K562 (cell line): Measurements from ENCODE around the gene HDAC5. TPM values are rescaled to one million over a fixed set of nuclear protein-coding genes. Genes with fewer than 3 reads are reported as not detected.
A peak's percentile ranks its signal among the peaks of the same experiment; 100 is the strongest.
"Not testable (repeated sequence)": the region's sequence is repeated elsewhere in the genome, so short reads cannot be mapped to it uniquely, and the experiment has no call there.

Source experiments
- ATAC-seq: fragments of 200-7000 bp; cut with Tn5 transposase; 3 replicates; pipeline ENCODE4 v1.9.1; 2020; ENCODE audit warnings: moderate library complexity
- BruUV-seq: library from RNA; stranded (reverse); fragments of 400-500 nt; replicated peaks from 2 replicates; lab custom pipeline; 2021; lab: Mats Ljungman, UMichigan
- CTCF ChIA-PET: fragments of 300-600 bp; formaldehyde crosslinking; extraction: SDS; loops from one replicate; lab custom pipeline; 2021; ENCODE audit warnings: low intra/inter-chr PET ratio; lab: Yijun Ruan, JAX
- POLR2A ChIA-PET: fragments of 300-600, 350-650 bp; sonication (Branson Sonifier 250); formaldehyde crosslinking; extraction: SDS; loops from one replicate; lab custom pipeline; 2021; ENCODE audit warnings: antibody characterized with exemption, inconsistent platforms; lab: Yijun Ruan, JAX
- DNase-seq, 4 experiments: peaks; one replicate each; pipeline versions ENCODE4 v3.0.0 to v3.0.0-alpha.2; 2011 to 2018; ENCODE audit warnings: low spot score in 3 of 4, mixed read lengths in 3 of 4; ENCODE audit errors: extremely low read depth in 1 of 4
- FAIRE-seq: peaks from 2 replicates; lab custom pipeline; 2011; peaks lifted over from hg19 to GRCh38; lab: Jason Lieb, UNC
- H2AFZ ChIP-seq: 2 replicates; pipeline ENCODE4 v1.6.0; 2011; ENCODE audit warnings: low read depth, low read length, control low read depth, inconsistent platforms
- H3K27ac ChIP-seq: fragments of 200-600 bp; 3 replicates; pipeline ENCODE4 v1.8.0; 2011; ENCODE audit warnings: low read depth, mild to moderate bottlenecking, control low read depth, inconsistent platforms, low read length, moderate library complexity, mixed read lengths; ENCODE audit errors: extremely low read depth
- H3K27me3 ChIP-seq, 2 experiments: fragments of 300-600 bp in 1 of 2; 2 replicates in 1 of 2; 3 replicates in 1 of 2; pipeline versions ENCODE4 v1.6.0 to v1.8.0; 2011; ENCODE audit warnings: inconsistent platforms in 2 of 2, low read length in 2 of 2, mild to moderate bottlenecking in 1 of 2, mixed read lengths in 1 of 2, moderate library complexity in 1 of 2; ENCODE audit not compliant: control insufficient read depth in 2 of 2, insufficient read depth in 2 of 2
- H3K36me3 ChIP-seq: fragments of 300-600 bp; 3 replicates; pipeline ENCODE4 v1.8.0; 2011; ENCODE audit warnings: mild to moderate bottlenecking, low read length, inconsistent platforms; ENCODE audit not compliant: control insufficient read depth, insufficient read depth
- H3K4me1 ChIP-seq, 2 experiments: fragments of 200-600 bp in 1 of 2; replicated peaks in 1 of 2; 2 replicates in 1 of 2; 3 replicates in 1 of 2; pipeline versions ENCODE4 v1.5.1 to v1.8.0; 2011; ENCODE audit warnings: inconsistent platforms in 2 of 2, low read length in 2 of 2, mild to moderate bottlenecking in 1 of 2, mixed read lengths in 1 of 2, moderate library complexity in 1 of 2; ENCODE audit not compliant: control insufficient read depth in 2 of 2, insufficient read depth in 2 of 2
- H3K4me2 ChIP-seq: 2 replicates; pipeline ENCODE4 v1.6.1; 2011; ENCODE audit warnings: low read length, control low read depth, inconsistent platforms, mixed read lengths; ENCODE audit not compliant: insufficient read depth
- H3K4me3 ChIP-seq: fragments of 200-600 bp; sonication (generic), shearing (Covaris generic); 2 replicates; pipeline ENCODE4 v1.5.1; 2016; ENCODE audit warnings: control low read depth, inconsistent platforms
- H3K79me2 ChIP-seq: fragments of 200-600 bp; 3 replicates; pipeline ENCODE4 v1.8.0; 2011; ENCODE audit warnings: low read length, inconsistent platforms; ENCODE audit not compliant: control insufficient read depth, insufficient read depth
- H3K9ac ChIP-seq, 2 experiments: 2 replicates each; pipeline versions ENCODE4 v1.6.0 to v1.6.1; 2011; ENCODE audit warnings: low read depth in 2 of 2, low read length in 2 of 2, control low read depth in 1 of 2, inconsistent platforms in 1 of 2, mild to moderate bottlenecking in 1 of 2, mixed read lengths in 1 of 2; ENCODE audit not compliant: insufficient read depth in 1 of 2
- H3K9me1 ChIP-seq: one replicate; pipeline ENCODE4 v1.6.0; 2011; ENCODE audit warnings: inconsistent platforms, mild to moderate bottlenecking, low read length, moderate library complexity; ENCODE audit not compliant: control insufficient read depth, insufficient read depth
- H3K9me3 ChIP-seq: replicated peaks from 2 replicates; pipeline ENCODE4 v1.5.1; 2011; ENCODE audit warnings: low read depth, low read length, inconsistent platforms; ENCODE audit not compliant: control insufficient read depth, insufficient read depth
- H4K20me1 ChIP-seq: replicated peaks from 2 replicates; pipeline ENCODE4 v1.6.1; 2011; ENCODE audit warnings: low read length, inconsistent platforms, mixed read lengths; ENCODE audit not compliant: control insufficient read depth, insufficient read depth
- KDM1A ChIP-seq, 2 experiments: fragments of 450-650 bp; IDR thresholded peaks; 2 replicates each; pipeline ENCODE4 v1.6.1; 2016; ENCODE audit warnings: mild to moderate bottlenecking in 2 of 2
- RBFOX2 ChIP-seq: fragments of 200-400 bp; formaldehyde crosslinking; IDR thresholded peaks from 2 replicates; pipeline ENCODE4 v1.6.1; 2017; ENCODE audit warnings: low read depth, mild to moderate bottlenecking, low read length, moderate library complexity
- WGBS: fragments of 100-300 bp; shearing (Covaris generic); methylation state at CpG from one replicate; pipeline ENCODE4 v1.1.6; 2016; ENCODE audit warnings: low coverage, mixed read lengths; ENCODE audit not compliant: insufficient coverage; ENCODE audit errors: missing lambda C conversion rate; 5-methylcytosine and 5-hydroxymethylcytosine counted together
- in situ Hi-C: fragments of 300-500 bp; cut with MboI; formaldehyde crosslinking; loops from 4 replicates; pipeline ENCODE4 v1.15.0; 2018; ENCODE audit warnings: inconsistent platforms, mixed read lengths
- intact Hi-C: fragments of 100-400 bp; cut with micrococcal nuclease; formaldehyde crosslinking; loops from 2 replicates; pipeline ENCODE4 v1.14.2; 2022
- polyA plus RNA-seq, 8 experiments: library from polyadenylated mRNA; depleted of rRNA in 4 of 8; stranded (reverse) in 5 of 8; unstranded in 3 of 8; fragments of >200 nt; fragmentation: Nextera tagmentation in 2 of 8; fragmentation: Illumina TruSeq in 1 of 8; extraction: Ambion mirVana in 2 of 8; extraction: Trizol in 1 of 8; gene quantifications; 2 replicates each; pipeline versions ENCODE4 v1.2.1 to v1.2.3, GENCODE V29; 2011 to 2014; ENCODE audit warnings: inconsistent platforms in 1 of 8, missing spikeins in 1 of 8
- total RNA-seq, 7 experiments: library from RNA; depleted of rRNA in 6 of 7; stranded (reverse); fragments of >200 nt in 6 of 7; fragmentation: Illumina TruSeq in 2 of 7; extraction: Trizol in 2 of 7; gene quantifications; 2 replicates each; pipeline versions ENCODE4 v1.2.1 to v1.2.3, GENCODE V29; 2011 to 2021; ENCODE audit warnings: low replicate concordance in 1 of 7

The HDAC5 gene
- total and polyA plus RNA-seq, 9 of the 15 experiments (the other 6 are each of a cell fraction or from before 2014, with no cell fraction given) = 0.45 to 26.2 (median 16.4) TPM

DNA sequence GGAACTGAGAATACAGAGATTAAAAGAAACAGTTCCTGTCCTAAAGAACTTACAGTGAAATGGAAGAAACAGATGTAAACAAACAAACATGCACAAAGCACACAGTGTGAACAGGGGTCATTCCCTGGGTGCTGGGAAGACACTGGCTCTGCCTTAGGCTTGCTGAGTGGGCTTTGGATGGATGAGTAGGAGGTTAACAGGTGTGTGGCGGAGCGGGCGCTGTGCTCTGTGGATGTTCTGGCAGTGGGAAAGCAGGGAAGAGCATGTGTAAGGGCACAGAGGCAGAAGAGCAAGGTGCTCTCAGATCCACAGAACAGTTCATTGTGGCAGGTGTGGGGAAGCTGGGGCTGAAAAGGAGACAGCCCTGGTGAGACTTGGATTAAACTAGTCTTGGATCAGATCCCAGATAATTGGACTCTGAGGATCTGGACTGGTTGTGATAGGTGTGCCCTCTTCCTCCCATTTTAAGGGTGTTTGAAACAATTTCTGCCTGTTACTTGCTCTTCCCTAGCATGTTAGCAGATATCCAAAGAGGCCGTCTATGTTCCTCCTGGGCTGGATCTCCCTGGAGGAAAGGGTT, 26.4 kb upstream of the HDAC5 start:
- Histone ChIP-seq H3K4me2 (peak overlapping the region; percentile 10), H3K9me3 (no peaks in the 10 kb centered on the region), H3K27ac (peak overlapping the region; percentile 20; the same call in 2 of the 3 replicates), H3K4me3 (no peak overlapping the region), H4K20me1 (peaks cover 17% of the 10 kb centered on the region), H3K9ac (peak overlapping the region in 1 of 2 experiments; percentile 66; a peak in 1 of 4 replicates), H3K36me3 (peaks cover 92% of the 10 kb centered on the region), H3K9me1 (no peaks in the 10 kb centered on the region), H3K4me1 (peaks cover 15 to 24% of the 10 kb centered on the region in 2 experiments; a peak in 4 of 5 replicates), H2AFZ (no peak overlapping the region), H3K27me3 (no peaks in the 10 kb centered on the region), H3K79me2 (peaks cover 43% of the 10 kb centered on the region)
- ChIA-PET CTCF (no interaction called here), POLR2A (interaction anchor here (0.6 to 2.2 kb wide), 10 partner anchors 8 to 1570 kb away, joined by 3 to 14 read pairs (median 4); partner anchors contain the start of genes HROB and TMUB2)
- BruUV-seq = no TSS peak
- DNase-seq (no peak), ATAC-seq (no peak), FAIRE-seq (no peak)
- WGBS = 95% methylated on average over 4 of the region's 4 CpGs
- intact Hi-C loops (no loop called here), in situ Hi-C loops (no loop called here)
- TF ChIP-seq RBFOX2 (0 out of 2 replicates have a peak, but pooled peaks have one; percentile 23), KDM1A (IDR thresholded peaks at IDR 0.05) (no peak)

DNA sequence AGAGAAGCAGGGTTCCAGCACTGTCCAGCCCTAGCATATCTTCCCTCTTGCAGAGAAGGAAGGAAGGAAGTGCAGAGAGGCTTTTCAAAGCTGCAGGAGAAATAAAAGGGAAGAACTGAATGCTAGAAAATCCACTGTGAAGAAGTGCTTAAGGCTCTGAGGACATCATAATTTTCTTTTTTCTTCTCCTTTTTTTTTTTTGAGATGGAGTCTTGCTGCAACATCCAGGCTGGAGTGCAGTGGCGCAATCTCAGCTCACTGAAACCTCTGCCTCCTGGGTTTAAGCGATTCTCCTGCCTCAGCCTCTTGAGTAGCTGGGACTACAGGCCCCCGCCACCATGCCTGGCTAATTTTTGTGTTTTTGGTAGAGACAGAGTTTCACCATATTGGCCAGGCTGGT, 25.6 kb upstream of the HDAC5 start:
- POLR2A ChIA-PET = interaction anchor here (0.6 to 4.0 kb wide), 4 partner anchors 10 to 408 kb away, joined by 3 to 20 read pairs (median 3); partner anchors contain the start of gene HDAC5
- in situ Hi-C loops = not testable (repeated sequence)

More for the DNA sequence above, 25.6 kb upstream of the HDAC5 start:
- H2AFZ ChIP-seq, CTCF ChIA-PET, ATAC-seq, H3K9me3 ChIP-seq, intact Hi-C loops, H3K4me2 ChIP-seq, H3K9me1 ChIP-seq, FAIRE-seq, BruUV-seq, H3K4me3 ChIP-seq, DNase-seq, H3K27ac ChIP-seq, H3K27me3 ChIP-seq: not testable (repeated sequence)
- peaks cover 17% of the 10 kb centered on the region for H4K20me1 ChIP-seq
- H3K36me3 ChIP-seq = peaks cover 85% of the 10 kb centered on the region
- WGBS = 84% methylated on average over 2 of the region's 3 CpGs
- peaks cover 43% of the 10 kb centered on the region for H3K79me2 ChIP-seq
- H3K4me1 ChIP-seq = peaks cover 15 to 24% of the 10 kb centered on the region in 2 experiments; a peak in 4 of 5 replicates
- H3K9ac ChIP-seq = peak overlapping the region in 1 of 2 experiments; percentile 70; a peak in 1 of 4 replicates
